A549 (cell line): Measurements from ENCODE around the gene RPN2.

Source experiments
- CBX8 ChIP-seq: fragments of 200-600 bp; sonication (generic); IDR thresholded peaks from 2 replicates; pipeline ENCODE4 v1.6.1; 2016
- CTCF ChIP-seq: fragments of >200 bp; sonication (Bioruptor Twin); formaldehyde crosslinking; IDR thresholded peaks from 3 replicates; pipeline ENCODE4 v1.5.1; 2016
- E2F6 ChIP-seq: IDR thresholded peaks from 2 replicates; pipeline ENCODE4 v1.6.1; 2012; ENCODE audit warnings: low read depth, borderline replicate concordance
- MAFK ChIP-seq: fragments of 450-650 bp; IDR thresholded peaks from 2 replicates; pipeline ENCODE4 v1.6.1; 2014; ENCODE audit not compliant: partially characterized antibody
- MYC ChIP-seq: IDR thresholded peaks from 2 replicates; pipeline ENCODE4 v1.6.1; 2012; ENCODE audit warnings: mild to moderate bottlenecking, inconsistent platforms, low read length, improper control_type of control experiment, borderline replicate concordance
- REST ChIP-seq: fragments of 200-600 bp; sonication (generic); IDR thresholded peaks from 2 replicates; pipeline ENCODE4 v1.6.1; 2016; ENCODE audit warnings: antibody characterized with exemption, mild to moderate bottlenecking, moderate library complexity

- TF ChIP-seq MYC (no peak), CTCF (no peak), MAFK (no peak), REST (no peak), CBX8 (no peak), E2F6 (no peak)
Observed at GRCh38 chr20:37267667-37268313, 88.7 kb downstream of the RPN2 start.
